PFSK-1 (cell line): ENCODE data around the gene CLPTM1L.

Source experiments
- FOXP2 ChIP-seq: optimal IDR thresholded peaks from 2 replicates; pipeline ENCODE3; 2011; ENCODE audit warnings: borderline replicate concordance, control low read depth, inconsistent platforms; ENCODE audit not compliant: insufficient read depth; ENCODE audit errors: extremely low read length, extremely low read depth
- POLR2AphosphoS5 ChIP-seq: IDR thresholded peaks from 2 replicates; pipeline ENCODE4 v1.6.1; 2012; ENCODE audit warnings: low read depth, mild to moderate bottlenecking, control low read depth, low read length, moderate library complexity
- SIN3A ChIP-seq: IDR thresholded peaks from 2 replicates; pipeline ENCODE4 v1.6.1; 2012; ENCODE audit warnings: mild to moderate bottlenecking, low read length, moderate library complexity, borderline replicate concordance; ENCODE audit not compliant: insufficient read depth
- TAF1 ChIP-seq: IDR thresholded peaks from 2 replicates; pipeline ENCODE4 v1.6.1; 2012; ENCODE audit warnings: low read length, control low read depth, borderline replicate concordance; ENCODE audit not compliant: insufficient read depth
- TF ChIP-seq, protein P1 (sequence below), 2 experiments: IDR thresholded peaks; 2 replicates each; pipeline versions ENCODE4 v1.6.1 to v1.8.0; 2011 to 2012; ENCODE audit warnings: low read depth in 2 of 2, low read length in 2 of 2, control low read depth in 1 of 2, inconsistent platforms in 1 of 2, mild to moderate bottlenecking in 1 of 2, moderate library complexity in 1 of 2; ENCODE audit not compliant: insufficient read depth in 1 of 2

DNA sequence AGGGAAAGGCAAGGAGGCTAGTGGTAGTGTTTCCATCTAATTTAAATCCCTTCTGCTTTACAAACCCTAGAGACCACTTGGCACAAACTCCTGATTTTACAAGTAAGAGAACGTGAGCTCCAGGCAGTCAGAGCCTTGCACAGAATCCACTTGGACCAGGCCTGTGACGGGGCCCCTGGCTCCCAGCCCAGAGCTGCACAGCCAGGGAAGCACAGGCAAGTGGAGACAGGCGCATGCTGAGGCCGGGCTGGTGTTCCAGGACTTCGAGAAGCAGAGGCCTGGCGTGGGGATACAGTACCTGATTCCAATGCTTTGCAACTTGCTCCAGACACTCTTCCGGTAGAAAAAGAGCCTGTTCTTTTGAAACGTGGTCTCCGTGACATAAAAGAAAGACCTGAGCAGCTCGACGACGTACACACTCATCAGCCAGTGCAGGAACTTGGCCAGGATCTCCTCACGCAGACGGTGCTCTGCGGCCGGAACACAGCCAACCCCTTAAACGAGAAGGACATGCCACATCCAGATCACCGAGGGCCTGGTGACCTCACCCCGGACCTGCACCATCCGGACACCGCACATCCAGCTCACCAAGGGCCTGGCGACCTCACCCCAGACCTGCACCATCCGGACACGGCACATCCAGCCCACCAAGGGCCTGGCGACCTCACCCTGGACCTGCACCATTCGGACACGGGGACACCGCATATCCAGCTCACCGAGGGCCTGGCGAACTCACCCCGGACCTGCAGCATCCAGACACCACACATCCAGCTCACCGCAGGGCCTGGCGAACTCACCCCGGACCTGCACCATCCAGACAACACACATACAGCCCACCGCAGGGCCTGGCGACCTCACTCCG, 62.5 kb downstream of the CLPTM1L start:
- no peak for TF ChIP-seq POLR2AphosphoS5
- no peak for TF ChIP-seq TAF1
- TF ChIP-seq, protein P1, sequence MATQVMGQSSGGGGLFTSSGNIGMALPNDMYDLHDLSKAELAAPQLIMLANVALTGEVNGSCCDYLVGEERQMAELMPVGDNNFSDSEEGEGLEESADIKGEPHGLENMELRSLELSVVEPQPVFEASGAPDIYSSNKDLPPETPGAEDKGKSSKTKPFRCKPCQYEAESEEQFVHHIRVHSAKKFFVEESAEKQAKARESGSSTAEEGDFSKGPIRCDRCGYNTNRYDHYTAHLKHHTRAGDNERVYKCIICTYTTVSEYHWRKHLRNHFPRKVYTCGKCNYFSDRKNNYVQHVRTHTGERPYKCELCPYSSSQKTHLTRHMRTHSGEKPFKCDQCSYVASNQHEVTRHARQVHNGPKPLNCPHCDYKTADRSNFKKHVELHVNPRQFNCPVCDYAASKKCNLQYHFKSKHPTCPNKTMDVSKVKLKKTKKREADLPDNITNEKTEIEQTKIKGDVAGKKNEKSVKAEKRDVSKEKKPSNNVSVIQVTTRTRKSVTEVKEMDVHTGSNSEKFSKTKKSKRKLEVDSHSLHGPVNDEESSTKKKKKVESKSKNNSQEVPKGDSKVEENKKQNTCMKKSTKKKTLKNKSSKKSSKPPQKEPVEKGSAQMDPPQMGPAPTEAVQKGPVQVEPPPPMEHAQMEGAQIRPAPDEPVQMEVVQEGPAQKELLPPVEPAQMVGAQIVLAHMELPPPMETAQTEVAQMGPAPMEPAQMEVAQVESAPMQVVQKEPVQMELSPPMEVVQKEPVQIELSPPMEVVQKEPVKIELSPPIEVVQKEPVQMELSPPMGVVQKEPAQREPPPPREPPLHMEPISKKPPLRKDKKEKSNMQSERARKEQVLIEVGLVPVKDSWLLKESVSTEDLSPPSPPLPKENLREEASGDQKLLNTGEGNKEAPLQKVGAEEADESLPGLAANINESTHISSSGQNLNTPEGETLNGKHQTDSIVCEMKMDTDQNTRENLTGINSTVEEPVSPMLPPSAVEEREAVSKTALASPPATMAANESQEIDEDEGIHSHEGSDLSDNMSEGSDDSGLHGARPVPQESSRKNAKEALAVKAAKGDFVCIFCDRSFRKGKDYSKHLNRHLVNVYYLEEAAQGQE (IDR thresholded peaks at IDR 0.05; ENCODE audit: insufficient read depth in 1 of 2, low read depth in 2 of 2, low read length in 2 of 2) = no peak
- TF ChIP-seq SIN3A = no peak
- TF ChIP-seq FOXP2 = no peak
